A549 (cell line): ENCODE data around the gene COLEC12. TPM values are rescaled to one million over a fixed set of nuclear protein-coding genes. Genes with fewer than 3 reads are reported as not detected.

Source experiments
- ATAC-seq, 2 experiments: fragments of 200-7000 bp in 1 of 2; fragments of >200 bp in 1 of 2; cut with Nextera tagmentation in 1 of 2; cut with Tn5 transposase in 1 of 2; 3 replicates each; pipeline versions ENCODE4 v1.8.0 to v1.9.1; 2018 to 2020; ENCODE audit warnings: mild to moderate bottlenecking in 1 of 2, moderate library complexity in 1 of 2
- CTCF ChIA-PET: fragments of 300-600 bp; sonication (Branson Sonifier 250); formaldehyde crosslinking; extraction: SDS; loops from one replicate; lab custom pipeline; 2021; ENCODE audit warnings: antibody characterized with exemption, inconsistent platforms; lab: Yijun Ruan, JAX
- POLR2A ChIA-PET: fragments of 350-600 bp; formaldehyde crosslinking; extraction: SDS; loops from one replicate; lab custom pipeline; 2021; ENCODE audit warnings: antibody characterized with exemption, inconsistent platforms; lab: Yijun Ruan, JAX
- DNase-seq, 2 experiments: peaks; one replicate each; pipeline versions ENCODE4 v3.0.0 to v3.0.0-alpha.2; 2011 to 2016; ENCODE audit warnings: low read depth in 1 of 2, low spot score in 1 of 2
- FAIRE-seq: peaks from 2 replicates; lab custom pipeline; 2011; peaks lifted over from hg19 to GRCh38; lab: Jason Lieb, UNC
- H3K27ac ChIP-seq, 2 experiments: fragments of >200 bp; sonication (Bioruptor Twin); formaldehyde crosslinking; 3 replicates each; pipeline ENCODE4 v1.5.1; 2016 to 2017
- H3K4me1 ChIP-seq: fragments of >200 bp; sonication (Bioruptor Twin); formaldehyde crosslinking; 3 replicates; pipeline ENCODE4 v1.6.1; 2016
- H3K4me2 ChIP-seq: fragments of >200 bp; sonication (Bioruptor Twin); formaldehyde crosslinking; 3 replicates; pipeline ENCODE4 v1.6.1; 2016
- H3K4me3 ChIP-seq: fragments of >200 bp; sonication (Bioruptor Twin); formaldehyde crosslinking; 3 replicates; pipeline ENCODE4 v1.5.1; 2016
- H3K9me3 ChIP-seq: fragments of >200 bp; sonication (Bioruptor Twin); formaldehyde crosslinking; 3 replicates; pipeline ENCODE4 v1.6.1; 2016
- CBX2 ChIP-seq: fragments of 200-600 bp; sonication (generic); IDR thresholded peaks from 2 replicates; pipeline ENCODE4 v1.6.1; 2016; ENCODE audit warnings: low read depth, mild to moderate bottlenecking, borderline replicate concordance
- CBX8 ChIP-seq: fragments of 200-600 bp; sonication (generic); IDR thresholded peaks from 2 replicates; pipeline ENCODE4 v1.6.1; 2016
- CEBPB ChIP-seq, 2 experiments: fragments of >200 bp in 1 of 2; sonication (Bioruptor Twin) in 1 of 2; formaldehyde crosslinking in 1 of 2; IDR thresholded peaks; 2 replicates each; pipeline ENCODE4 v1.6.1; 2012 to 2016
- CHD2 ChIP-seq: fragments of 150-350 bp; IDR thresholded peaks from 2 replicates; pipeline ENCODE4 v1.6.1; 2014; ENCODE audit warnings: low read length; ENCODE audit not compliant: partially characterized antibody
- CHD4 ChIP-seq: fragments of 200-600 bp; sonication (generic); IDR thresholded peaks from 2 replicates; pipeline ENCODE4 v1.6.1; 2016; ENCODE audit warnings: antibody characterized with exemption, mild to moderate bottlenecking, borderline replicate concordance
- ESRRA ChIP-seq: fragments of 150-350 bp; IDR thresholded peaks from 2 replicates; pipeline ENCODE4 v1.6.1; 2014; ENCODE audit warnings: mild to moderate bottlenecking, low read length, borderline replicate concordance
- FOXS1 ChIP-seq: fragments of 250-450 bp; sonication (Bioruptor Pico); IDR thresholded peaks from 2 replicates; pipeline ENCODE4 v1.5.0; 2020; ENCODE audit warnings: mild to moderate bottlenecking, moderate library complexity
- HOXA7 ChIP-seq: fragments of 250-450 bp; sonication (Bioruptor Pico); IDR thresholded peaks from 2 replicates; pipeline ENCODE4 v1.5.0; 2020; ENCODE audit warnings: mild to moderate bottlenecking, moderate library complexity
- KDM5A ChIP-seq: fragments of 200-600 bp; sonication (generic); IDR thresholded peaks from 2 replicates; pipeline ENCODE4 v1.6.1; 2016; ENCODE audit warnings: antibody characterized with exemption, mild to moderate bottlenecking
- MYC ChIP-seq: IDR thresholded peaks from 2 replicates; pipeline ENCODE4 v1.6.1; 2012; ENCODE audit warnings: mild to moderate bottlenecking, inconsistent platforms, low read length, improper control_type of control experiment, borderline replicate concordance
- PHF8 ChIP-seq: fragments of 200-600 bp; sonication (generic); IDR thresholded peaks from 2 replicates; pipeline ENCODE4 v1.6.1; 2016; ENCODE audit warnings: low read depth, mild to moderate bottlenecking, antibody characterized with exemption, moderate library complexity, borderline replicate concordance
- RAD21 ChIP-seq, 2 experiments: fragments of >200 bp in 1 of 2; sonication (Bioruptor Twin) in 1 of 2; formaldehyde crosslinking in 1 of 2; IDR thresholded peaks in 1 of 2; conservative IDR thresholded peaks in 1 of 2; 2 replicates in 1 of 2; 3 replicates in 1 of 2; pipeline ENCODE4 v1.6.1; 2012 to 2018; ENCODE audit warnings: inconsistent platforms in 1 of 2
- RARB ChIP-seq: fragments of 250-450 bp; sonication (Bioruptor Pico); IDR thresholded peaks from 2 replicates; pipeline ENCODE4 v1.8.0; 2021; ENCODE audit warnings: mild to moderate bottlenecking, moderate library complexity
- REST ChIP-seq: fragments of 200-600 bp; sonication (generic); IDR thresholded peaks from 2 replicates; pipeline ENCODE4 v1.6.1; 2016; ENCODE audit warnings: antibody characterized with exemption, mild to moderate bottlenecking, moderate library complexity
- RNF2 ChIP-seq: fragments of 200-600 bp; sonication (generic); IDR thresholded peaks from 2 replicates; pipeline ENCODE4 v1.6.1; 2016; ENCODE audit warnings: low read depth, mild to moderate bottlenecking, antibody characterized with exemption, moderate library complexity, borderline replicate concordance
- ZFP36 ChIP-seq: fragments of 450-650 bp; IDR thresholded peaks from 2 replicates; pipeline ENCODE4 v1.6.1; 2014; ENCODE audit warnings: borderline replicate concordance; ENCODE audit not compliant: partially characterized antibody
- WGBS: methylation state at CpG from one replicate; pipeline ENCODE4 v1.1.6; 2017; ENCODE audit errors: missing lambda C conversion rate; 5-methylcytosine and 5-hydroxymethylcytosine counted together
- polyA plus RNA-seq, 4 experiments: library from polyadenylated mRNA; depleted of rRNA in 3 of 4; stranded (reverse); fragments of >200 nt; fragmentation: RNase III in 1 of 4; extraction: RNeasy Plus Mini Kit Qiagen cat#74134 plus additional on column Dnase treatment in 1 of 4; gene quantifications; 2 replicates in 3 of 4; 3 replicates in 1 of 4; pipeline ENCODE4 v1.2.3, GENCODE V29; 2011 to 2017
- TF ChIP-seq, protein P1 (sequence below): fragments of 250-450 bp; sonication (Bioruptor Pico); IDR thresholded peaks from 2 replicates; pipeline ENCODE4 v1.5.0; 2021; ENCODE audit warnings: mild to moderate bottlenecking, moderate library complexity, borderline replicate concordance
- TF ChIP-seq, protein P2 (sequence below): IDR thresholded peaks from 2 replicates; pipeline ENCODE4 v1.6.1; 2012

The COLEC12 gene
- polyA plus RNA-seq, 2 of the 4 experiments (the other 2 are of a cell fraction): 0.01 TPM; not detected in 1

DNA sequence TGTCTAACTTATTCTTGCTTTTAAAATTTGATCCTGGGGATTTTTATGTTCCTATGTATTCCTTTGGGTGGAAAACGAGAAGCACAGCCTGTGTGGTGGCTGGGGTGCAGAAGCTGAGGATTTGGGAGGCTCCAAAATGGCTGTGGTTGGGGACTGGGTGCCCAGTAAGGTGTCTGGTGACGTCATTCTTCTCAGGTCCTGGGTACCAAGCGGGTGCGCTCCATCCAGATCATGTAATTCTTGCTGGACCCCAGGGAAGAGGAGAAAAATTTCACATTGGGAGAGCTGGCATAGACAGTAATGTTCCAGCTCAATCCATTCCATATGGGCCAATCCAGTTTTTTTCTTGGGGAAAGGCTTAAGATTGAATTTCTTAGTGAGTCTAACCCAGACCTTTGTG is 171.6 kb downstream of the COLEC12 start:
- ChIA-PET CTCF (no interaction called here), POLR2A (no interaction called here)
- no peak for TF ChIP-seq REST
- TF ChIP-seq KDM5A: no peak
- TF ChIP-seq CHD4: no peak
- no peak for TF ChIP-seq CHD2
- TF ChIP-seq MYC: no peak
- TF ChIP-seq ESRRA: no peak
- no peak for TF ChIP-seq RNF2
- no peak for TF ChIP-seq RARB (CRISPR knock-in tag)
- no peak for TF ChIP-seq CEBPB (IDR thresholded peaks at IDR 0.05)
- TF ChIP-seq RAD21 (conservative IDR thresholded peaks at IDR 0.05 in 1 of 2, IDR thresholded peaks at IDR 0.05 in 1 of 2): no peak
- TF ChIP-seq FOXS1 (CRISPR knock-in tag): no peak
- no peak for TF ChIP-seq PHF8
- TF ChIP-seq, protein P1, sequence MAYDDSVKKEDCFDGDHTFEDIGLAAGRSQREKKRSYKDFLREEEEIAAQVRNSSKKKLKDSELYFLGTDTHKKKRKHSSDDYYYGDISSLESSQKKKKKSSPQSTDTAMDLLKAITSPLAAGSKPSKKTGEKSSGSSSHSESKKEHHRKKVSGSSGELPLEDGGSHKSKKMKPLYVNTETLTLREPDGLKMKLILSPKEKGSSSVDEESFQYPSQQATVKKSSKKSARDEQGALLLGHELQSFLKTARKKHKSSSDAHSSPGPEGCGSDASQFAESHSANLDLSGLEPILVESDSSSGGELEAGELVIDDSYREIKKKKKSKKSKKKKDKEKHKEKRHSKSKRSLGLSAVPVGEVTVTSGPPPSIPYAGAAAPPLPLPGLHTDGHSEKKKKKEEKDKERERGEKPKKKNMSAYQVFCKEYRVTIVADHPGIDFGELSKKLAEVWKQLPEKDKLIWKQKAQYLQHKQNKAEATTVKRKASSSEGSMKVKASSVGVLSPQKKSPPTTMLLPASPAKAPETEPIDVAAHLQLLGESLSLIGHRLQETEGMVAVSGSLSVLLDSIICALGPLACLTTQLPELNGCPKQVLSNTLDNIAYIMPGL (CRISPR knock-in tag): no peak
- TF ChIP-seq HOXA7 (CRISPR knock-in tag): no peak
- TF ChIP-seq, protein P2, sequence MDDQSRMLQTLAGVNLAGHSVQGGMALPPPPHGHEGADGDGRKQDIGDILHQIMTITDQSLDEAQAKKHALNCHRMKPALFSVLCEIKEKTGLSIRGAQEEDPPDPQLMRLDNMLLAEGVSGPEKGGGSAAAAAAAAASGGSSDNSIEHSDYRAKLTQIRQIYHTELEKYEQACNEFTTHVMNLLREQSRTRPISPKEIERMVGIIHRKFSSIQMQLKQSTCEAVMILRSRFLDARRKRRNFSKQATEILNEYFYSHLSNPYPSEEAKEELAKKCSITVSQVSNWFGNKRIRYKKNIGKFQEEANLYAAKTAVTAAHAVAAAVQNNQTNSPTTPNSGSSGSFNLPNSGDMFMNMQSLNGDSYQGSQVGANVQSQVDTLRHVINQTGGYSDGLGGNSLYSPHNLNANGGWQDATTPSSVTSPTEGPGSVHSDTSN: no peak
- no peak for TF ChIP-seq CBX2
- TF ChIP-seq CBX8: no peak
- no peak for TF ChIP-seq ZFP36
- DNase-seq (no peak), ATAC-seq (no peak), FAIRE-seq (no peak)
- H3K4me2 ChIP-seq: no peak overlapping the region
- H3K4me1 ChIP-seq: no peaks in the 10 kb centered on the region
- H3K4me3 ChIP-seq: no peak overlapping the region
- H3K9me3 ChIP-seq: no peaks in the 10 kb centered on the region
- WGBS: 41% methylated on average over 4 of the region's 4 CpGs
- no peak overlapping the region for H3K27ac ChIP-seq

- no peak for TF ChIP-seq HOXA7 (CRISPR knock-in tag)
- CTCF ChIA-PET: no interaction called here
- no peak for ATAC-seq
Measured at GRCh38 chr18:326846-327245, 173.7 kb downstream of the COLEC12 start.

More at GRCh38 chr18:326846-327245, 173.7 kb downstream of the COLEC12 start:
- WGBS: 60% methylated on average over 1 of the region's 1 CpG
- no peak for FAIRE-seq
- Histone ChIP-seq H3K4me3 (no peak overlapping the region), H3K4me2 (no peak overlapping the region), H3K27ac (no peak overlapping the region), H3K9me3 (no peaks in the 10 kb centered on the region), H3K4me1 (peaks cover 11% of the 10 kb centered on the region; the same call in 2 of the 3 replicates)
- DNase-seq: no peak
- POLR2A ChIA-PET: no interaction called here
